Hindlimb muscle (tissue), 1 donor: ENCODE data around the gene DHX9. TPM values are rescaled to one million over a fixed set of nuclear protein-coding genes. Genes with fewer than 3 reads are reported as not detected.

Experiments
- DNase-seq: peaks from one replicate; pipeline ENCODE4 v3.0.0-alpha.2; 2013
- polyA plus RNA-seq: library from polyadenylated mRNA; unstranded; fragments of 120-200 nt; gene quantifications from one replicate; pipeline ENCODE4 v1.2.1, GENCODE V29; 2013; ENCODE audit not compliant: insufficient read length

The DHX9 gene
- polyA plus RNA-seq, 1 donor = 120 TPM

GRCh38 chr1:182841368-182841988 is 2.3 kb downstream of the DHX9 start:
- no peak for DNase-seq

GRCh38 chr1:182842265-182842664 is 3.1 kb downstream of the DHX9 start:
- DNase-seq = no peak

GRCh38 chr1:182845379-182845778 is 6.2 kb downstream of the DHX9 start:
- no peak for DNase-seq

- DNase-seq = no peak
Measured at GRCh38 chr1:182845894-182846293, 6.7 kb downstream of the DHX9 start.

- DNase-seq = no peak
Measured at GRCh38 chr1:182847105-182847504, 8.0 kb downstream of the DHX9 start.

- DNase-seq = no peak
Measured at GRCh38 chr1:182848736-182849135, 9.6 kb downstream of the DHX9 start.

GRCh38 chr1:182850319-182850718 is 11.2 kb downstream of the DHX9 start:
- no peak for DNase-seq

GRCh38 chr1:182851825-182852224 is 12.7 kb downstream of the DHX9 start:
- no peak for DNase-seq

GRCh38 chr1:182855911-182856310 is 16.8 kb downstream of the DHX9 start:
- no peak for DNase-seq

GRCh38 chr1:182857212-182857611 is 18.1 kb downstream of the DHX9 start:
- DNase-seq = no peak

- DNase-seq = no peak
Measured at GRCh38 chr1:182860658-182861057, 21.5 kb downstream of the DHX9 start.

GRCh38 chr1:182861994-182862393 is 22.8 kb downstream of the DHX9 start:
- DNase-seq = no peak

- no peak for DNase-seq
Measured at GRCh38 chr1:182862827-182863226, 23.7 kb downstream of the DHX9 start.

GRCh38 chr1:182863940-182864339 is 24.8 kb downstream of the DHX9 start:
- no peak for DNase-seq

- DNase-seq = no peak
Measured at GRCh38 chr1:182867861-182868260, 28.7 kb downstream of the DHX9 start.

GRCh38 chr1:182869241-182869666 is 30.1 kb downstream of the DHX9 start:
- no peak for DNase-seq

GRCh38 chr1:182872881-182873280 is 33.7 kb downstream of the DHX9 start:
- no peak for DNase-seq

GRCh38 chr1:182875889-182876288 is 36.7 kb downstream of the DHX9 start:
- no peak for DNase-seq

GRCh38 chr1:182877331-182877730 is 38.2 kb downstream of the DHX9 start:
- DNase-seq = no peak

GRCh38 chr1:182877842-182878241 is 38.7 kb downstream of the DHX9 start:
- no peak for DNase-seq

GRCh38 chr1:182884872-182885271 is 45.7 kb downstream of the DHX9 start:
- no peak for DNase-seq

GRCh38 chr1:182885591-182885990 is 46.4 kb downstream of the DHX9 start:
- DNase-seq = no peak

- no peak for DNase-seq
Measured at GRCh38 chr1:182886985-182887384, 47.8 kb downstream of the DHX9 start.

GRCh38 chr1:182888736-182889531 is 49.8 kb downstream of the DHX9 start:
- no peak for DNase-seq
